Hepatocyte (in vitro differentiated cells): ENCODE measurements around the gene CDPF1. TPM values are rescaled to one million over a fixed set of nuclear protein-coding genes. Genes with fewer than 3 reads are reported as not detected.

Experiments used
- DNase-seq: peaks from one replicate; pipeline ENCODE4 v3.0.0-alpha.2; 2016; ENCODE audit warnings: low spot score
- H2AFZ ChIP-seq: fragments of 200-600 bp; sonication (generic); 2 replicates; pipeline ENCODE4 v1.6.0; 2016; ENCODE audit warnings: antibody characterized with exemption, mild to moderate bottlenecking
- H3K27ac ChIP-seq: fragments of 200-600 bp; sonication (generic); 2 replicates; pipeline ENCODE4 v1.5.1; 2016; ENCODE audit warnings: mild to moderate bottlenecking
- H3K27me3 ChIP-seq: fragments of 200-600 bp; sonication (generic); 2 replicates; pipeline ENCODE4 v1.6.1; 2016
- H3K36me3 ChIP-seq: fragments of 200-600 bp; sonication (generic); replicated peaks from 2 replicates; pipeline ENCODE4 v1.5.1; 2016; ENCODE audit warnings: low read depth; ENCODE audit not compliant: insufficient read depth
- H3K4me1 ChIP-seq: fragments of 200-600 bp; sonication (generic); 2 replicates; pipeline ENCODE4 v1.5.1; 2016; ENCODE audit warnings: mild to moderate bottlenecking, moderate library complexity; ENCODE audit not compliant: insufficient read depth
- H3K4me2 ChIP-seq: fragments of 200-600 bp; sonication (generic); 2 replicates; pipeline ENCODE4 v1.6.0; 2016
- H3K4me3 ChIP-seq: fragments of 200-600 bp; sonication (generic); 2 replicates; pipeline ENCODE4 v1.5.1; 2016; ENCODE audit warnings: mild to moderate bottlenecking
- H3K79me2 ChIP-seq: fragments of 200-600 bp; sonication (generic); 2 replicates; pipeline ENCODE4 v1.6.0; 2017; ENCODE audit warnings: mild to moderate bottlenecking
- H3K9me2 ChIP-seq: fragments of 200-600 bp; sonication (generic); replicated peaks from 2 replicates; pipeline ENCODE4 v1.6.0; 2017; ENCODE audit warnings: mild to moderate bottlenecking; ENCODE audit not compliant: insufficient read depth
- H3K9me3 ChIP-seq: fragments of 200-600 bp; sonication (generic); 2 replicates; pipeline ENCODE4 v1.5.1; 2016; ENCODE audit warnings: low read depth, mild to moderate bottlenecking
- H4K20me1 ChIP-seq: fragments of 200-600 bp; sonication (generic); 2 replicates; pipeline ENCODE4 v1.6.0; 2016; ENCODE audit warnings: mild to moderate bottlenecking; ENCODE audit not compliant: insufficient read depth, poor library complexity, severe bottlenecking
- CTCF ChIP-seq: fragments of 200-600 bp; sonication (generic); IDR thresholded peaks from 2 replicates; pipeline ENCODE4 v1.5.1; 2016; ENCODE audit warnings: antibody characterized with exemption, mild to moderate bottlenecking; ENCODE audit not compliant: poor library complexity
- EZH2 ChIP-seq: fragments of 200-600 bp; sonication (generic); IDR thresholded peaks from 2 replicates; pipeline ENCODE4 v1.6.1; 2016; ENCODE audit warnings: antibody characterized with exemption, mild to moderate bottlenecking, borderline replicate concordance
- EZH2phosphoT487 ChIP-seq: fragments of 200-600 bp; sonication (generic); IDR thresholded peaks from one replicate; pipeline ENCODE4 v1.6.1; 2018; ENCODE audit warnings: antibody characterized with exemption, mild to moderate bottlenecking, low read depth, moderate library complexity; ENCODE audit not compliant: unreplicated experiment, severe bottlenecking
- WGBS: methylation state at CpG from one replicate; pipeline ENCODE4 v1.1.6; 2016; ENCODE audit warnings: low lambda C conversion rate; ENCODE audit errors: missing lambda C conversion rate; 5-methylcytosine and 5-hydroxymethylcytosine counted together
- polyA plus RNA-seq: library from polyadenylated mRNA; unstranded; fragments of >200 nt; fragmentation: Nextera tagmentation; extraction: Ambion mirVana; gene quantifications from 2 replicates; pipeline ENCODE4 v1.2.1, GENCODE V29; 2016
- total RNA-seq: library from RNA; depleted of rRNA; stranded (reverse); fragments of >200 nt; gene quantifications from 2 replicates; pipeline ENCODE4 v1.2.3, GENCODE V29; 2014

Gene CDPF1
- total RNA-seq, result 11.1 and 13.6 TPM in 2 replicates
- 8.2 and 16.7 TPM in 2 replicates for polyA plus RNA-seq

GRCh38 chr22:46250035-46250782 is at the start of gene CDPF1:
Gene CDPF1, minus strand, starts transcription at chr22:46250293. Its CDS starts 2,009 bp downstream, at chr22:46248284.
- H3K4me2 ChIP-seq, result peak within 1 kb of the TSS; percentile 99
- no peaks in the 10 kb centered on the region for H3K9me2 ChIP-seq
- H3K27me3 ChIP-seq, result no peaks in the 10 kb centered on the region
- peaks cover 6% of the 10 kb centered on the region for H3K79me2 ChIP-seq
- H4K20me1 ChIP-seq, result no peaks in the 10 kb centered on the region
- no peaks in the 10 kb centered on the region for H3K36me3 ChIP-seq
- peak within 1 kb of the TSS; percentile 98 for H2AFZ ChIP-seq
- H3K9me3 ChIP-seq, result no peaks in the 10 kb centered on the region
- peaks cover 6% of the 10 kb centered on the region for H3K4me1 ChIP-seq
- DNase-seq, result peak; percentile 93
- H3K27ac ChIP-seq, result peak within 1 kb of the TSS; percentile 88
- H3K4me3 ChIP-seq, result peak within 1 kb of the TSS; percentile 88
- no peak for TF ChIP-seq EZH2
- TF ChIP-seq EZH2phosphoT487, result no peak
- TF ChIP-seq CTCF, result no peak
- 5% methylated on average over 76 of the region's 89 CpGs for WGBS

- Histone ChIP-seq H3K79me2 (peaks cover 44% of the 10 kb centered on the region), H3K9me2 (no peaks in the 10 kb centered on the region), H3K4me3 (no peak overlapping the region), H3K27ac (no peak overlapping the region), H2AFZ (no peak overlapping the region), H3K4me1 (peaks cover 8% of the 10 kb centered on the region), H3K36me3 (no peaks in the 10 kb centered on the region), H3K4me2 (no peak overlapping the region), H4K20me1 (no peaks in the 10 kb centered on the region), H3K9me3 (no peaks in the 10 kb centered on the region), H3K27me3 (no peaks in the 10 kb centered on the region)
- TF ChIP-seq CTCF (no peak), EZH2 (no peak), EZH2phosphoT487 (no peak)
- no peak for DNase-seq
- 97% methylated on average over 13 of the region's 13 CpGs for WGBS
Observed at GRCh38 chr22:46299101-46299500, 49.0 kb upstream of the CDPF1 start.

GRCh38 chr22:46297151-46297812 is 47.2 kb upstream of the CDPF1 start:
- Histone ChIP-seq H3K27me3 (no peaks in the 10 kb centered on the region), H3K79me2 (peaks cover 29% of the 10 kb centered on the region), H3K4me2 (peak overlapping the region; percentile 95), H3K4me1 (peaks cover 8% of the 10 kb centered on the region), H3K9me2 (no peaks in the 10 kb centered on the region), H3K9me3 (no peaks in the 10 kb centered on the region), H3K27ac (no peak overlapping the region), H3K4me3 (peak overlapping the region; percentile 38), H3K36me3 (no peaks in the 10 kb centered on the region), H4K20me1 (no peaks in the 10 kb centered on the region), H2AFZ (peak overlapping the region; percentile 51)
- TF ChIP-seq EZH2 (no peak), CTCF (no peak), EZH2phosphoT487 (no peak)
- peak; percentile 47 for DNase-seq
- WGBS, result 7% methylated on average over 25 of the region's 32 CpGs
